NCI-H128 (cell line): Measurements from ENCODE around the gene NFATC1.
"Not testable (repeated sequence)": the region's sequence is repeated elsewhere in the genome, so short reads cannot be mapped to it uniquely, and the experiment has no call there.

Experiments used
- DNase-seq: peaks from one replicate; lab custom pipeline; 2025; ENCODE audit not compliant: unreplicated experiment; lab: John Stamatoyannopoulos, UW

Gene NFATC1

GRCh38 chr18:79375441-79376154 lies 20.1 kb upstream of the NFATC1 start:
- DNase-seq, result no peak

GRCh38 chr18:79376661-79377060 lies 19.1 kb upstream of the NFATC1 start:
- not testable (repeated sequence) for DNase-seq

GRCh38 chr18:79377187-79377891 lies 18.4 kb upstream of the NFATC1 start:
- no peak for DNase-seq

- DNase-seq, result peak; percentile 32
Observed at GRCh38 chr18:79378536-79379250, 17.0 kb upstream of the NFATC1 start.

- no peak for DNase-seq
Observed at GRCh38 chr18:79379251-79379905, 16.4 kb upstream of the NFATC1 start.

- no peak for DNase-seq
Observed at GRCh38 chr18:79379931-79380815, 15.6 kb upstream of the NFATC1 start.

- DNase-seq, result no peak
Observed at GRCh38 chr18:79380816-79381806, 14.6 kb upstream of the NFATC1 start.

GRCh38 chr18:79381811-79382311 lies 13.9 kb upstream of the NFATC1 start:
- DNase-seq, result no peak

GRCh38 chr18:79382681-79383387 lies 12.9 kb upstream of the NFATC1 start:
- DNase-seq, result no peak

GRCh38 chr18:79383388-79384056 lies 12.2 kb upstream of the NFATC1 start:
- DNase-seq, result no peak

GRCh38 chr18:79384151-79384807 lies 11.5 kb upstream of the NFATC1 start:
- no peak for DNase-seq

- DNase-seq, result no peak
Observed at GRCh38 chr18:79384834-79385233, 10.9 kb upstream of the NFATC1 start.

GRCh38 chr18:79385326-79385707 lies 10.4 kb upstream of the NFATC1 start:
- no peak for DNase-seq

- DNase-seq, result no peak
Observed at GRCh38 chr18:79385708-79386341, 9.9 kb upstream of the NFATC1 start.

GRCh38 chr18:79386547-79386946 lies 9.2 kb upstream of the NFATC1 start:
- no peak for DNase-seq

- DNase-seq, result no peak
Observed at GRCh38 chr18:79387214-79387613, 8.5 kb upstream of the NFATC1 start.

- DNase-seq, result no peak
Observed at GRCh38 chr18:79387615-79388014, 8.1 kb upstream of the NFATC1 start.
